GM19372 (cell line): ENCODE results near the gene BBS7.

Experiments used
- ATAC-seq: cut with Tn5 transposase; IDR thresholded peaks from one replicate; pipeline ENCODE4 v1.9.1; 2021; ENCODE audit warnings: mild to moderate bottlenecking, low read depth, moderate library complexity; ENCODE audit not compliant: unreplicated experiment

The BBS7 gene

DNA sequence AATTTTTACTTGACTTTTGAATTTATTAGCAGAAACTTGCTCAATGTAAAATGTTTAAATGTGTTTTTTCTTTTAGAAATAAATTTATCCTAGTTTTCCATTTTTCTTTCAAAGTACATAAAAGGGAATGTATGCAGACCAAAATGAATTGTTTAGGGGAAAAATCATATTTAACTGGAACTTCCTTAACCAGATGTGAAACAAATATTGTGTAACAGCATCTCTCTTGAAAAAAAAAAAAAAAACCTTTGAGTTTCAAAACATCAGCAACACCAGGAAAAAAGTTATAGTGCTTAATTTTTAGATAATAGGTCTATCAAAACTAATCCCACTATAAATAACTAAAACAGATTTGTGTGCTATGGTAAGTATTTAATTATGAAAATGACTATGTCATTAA, 32.1 kb downstream of the BBS7 start:
- no peak for ATAC-seq

DNA sequence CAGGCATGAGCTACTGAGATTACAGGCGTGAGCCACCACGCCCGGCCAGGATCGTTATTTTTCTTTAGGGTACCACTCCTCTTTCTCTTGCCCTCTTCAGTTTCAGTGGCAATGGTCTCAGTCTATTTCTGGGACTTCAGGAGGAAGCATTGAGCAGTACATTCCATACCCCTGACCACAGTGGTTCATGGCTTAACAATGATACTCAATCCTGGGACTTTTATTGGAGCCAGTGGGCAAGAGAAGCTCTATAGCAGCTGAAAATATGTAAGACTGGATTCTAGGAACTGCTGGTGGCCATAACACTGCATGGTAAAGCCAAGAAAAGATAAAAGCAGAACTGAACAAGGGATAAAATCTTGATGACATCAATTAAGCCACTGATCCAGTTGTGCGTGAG, 40.8 kb downstream of the BBS7 start:
- ATAC-seq: no peak

DNA sequence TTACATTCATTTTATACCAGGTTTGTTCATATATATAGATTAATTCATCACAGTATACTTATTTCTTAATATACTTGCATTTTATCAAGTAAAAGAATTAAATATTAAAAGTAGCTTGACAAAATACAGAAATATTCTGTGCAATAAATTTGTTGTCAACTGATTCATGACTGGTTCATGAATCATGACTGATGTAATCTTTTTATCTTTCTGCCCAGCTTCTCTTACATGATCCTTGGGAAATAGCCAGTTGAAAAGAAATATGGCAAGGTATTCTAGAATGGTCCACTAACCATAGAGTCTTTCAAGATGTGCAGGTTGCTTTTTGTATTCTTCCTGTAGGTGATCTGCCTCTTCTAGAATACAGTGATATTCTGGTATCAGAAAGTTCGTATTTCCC, 42.4 kb downstream of the BBS7 start:
- no peak for ATAC-seq

- ATAC-seq: no peak
These were observed 45.3 kb downstream of the BBS7 start for GRCh38 chr4:121824950-121825349.

DNA sequence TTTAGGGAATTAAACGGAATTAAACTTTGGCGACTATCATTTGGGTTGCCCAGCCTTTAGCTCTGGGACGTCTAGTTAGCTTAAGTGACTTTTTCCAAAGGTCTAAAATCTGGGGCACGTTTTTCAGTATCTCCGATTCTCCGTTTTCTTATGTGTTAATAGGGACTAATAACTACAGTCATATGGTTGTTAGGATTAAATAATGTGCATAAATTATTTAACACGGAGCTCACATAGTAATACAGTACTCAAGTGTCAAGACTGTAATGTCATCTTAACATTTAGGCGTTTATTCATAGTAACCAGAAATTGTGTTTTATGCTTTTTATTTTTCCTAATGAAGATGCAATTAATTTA, 46.1 kb downstream of the BBS7 start:
- peak; percentile 3 for ATAC-seq

DNA sequence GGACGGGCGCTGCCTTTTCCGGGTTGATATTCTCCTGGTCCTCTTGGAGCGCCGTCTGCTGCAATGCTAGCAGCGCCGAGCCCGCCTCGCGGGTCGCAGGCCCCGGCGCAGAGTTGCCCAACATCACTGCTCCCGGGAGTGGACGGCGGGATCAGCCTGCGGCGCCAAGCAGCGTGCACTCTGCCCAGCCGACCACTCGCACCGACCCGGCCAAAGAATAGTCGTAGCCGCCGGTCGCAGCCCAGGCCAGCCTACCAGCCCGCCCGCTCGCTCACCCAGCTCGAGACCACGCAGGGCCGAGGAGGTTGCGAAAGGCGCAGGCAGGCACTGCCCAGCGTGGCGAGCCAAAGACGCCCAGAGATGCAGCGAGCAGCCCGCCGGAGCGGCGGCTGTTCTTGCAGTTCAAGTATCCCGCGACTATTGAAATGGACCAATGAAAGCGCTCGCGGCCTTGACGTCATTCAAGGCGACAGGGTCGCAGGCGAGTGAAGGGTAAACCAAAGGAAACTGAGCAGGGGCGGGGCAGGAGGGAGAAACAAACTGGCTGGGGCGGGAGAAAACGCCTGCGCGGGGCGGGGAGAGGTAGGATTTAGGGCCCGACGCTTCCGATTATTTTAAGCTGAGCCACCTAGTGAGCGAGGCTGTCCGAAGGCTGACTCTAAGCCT, 46.6 kb downstream of the BBS7 start, which contains the start of gene CCNA2:
Gene CCNA2, minus strand, starts transcription at position 379 of the 666 bp plus-strand sequence. Its CDS starts 255 bp downstream, at position 124.
- peak; percentile 86 for ATAC-seq

GRCh38 chr4:121822796-121823504, 47.3 kb downstream of the BBS7 start:
- peak; percentile 50 for ATAC-seq

- ATAC-seq: no peak
These were observed 48.2 kb downstream of the BBS7 start for GRCh38 chr4:121822047-121822446.

- ATAC-seq: no peak
These were observed 50.9 kb downstream of the BBS7 start for GRCh38 chr4:121819216-121819965.

GRCh38 chr4:121818215-121818614, 52.1 kb downstream of the BBS7 start:
- no peak for ATAC-seq

GRCh38 chr4:121817701-121818100, 52.6 kb downstream of the BBS7 start:
- no peak for ATAC-seq

DNA sequence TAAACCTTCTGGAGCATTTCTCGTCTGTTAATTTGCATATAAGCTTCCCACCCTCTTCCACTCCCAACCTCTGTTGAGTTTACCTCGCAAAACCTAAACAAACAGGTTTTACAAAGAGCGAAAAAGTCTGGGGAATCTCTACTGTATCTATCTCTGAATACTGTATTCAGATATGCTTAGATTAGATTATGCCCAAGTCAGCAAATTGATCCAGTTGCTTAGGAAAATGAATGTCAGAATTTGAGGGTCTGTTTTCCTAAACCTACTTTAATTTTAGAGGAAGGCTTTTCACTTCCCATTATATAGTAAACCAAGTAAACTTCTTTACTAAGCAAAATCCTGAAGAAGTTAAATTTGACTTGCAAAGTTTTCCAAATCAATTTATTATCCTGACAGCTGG, 53.3 kb downstream of the BBS7 start:
- ATAC-seq: no peak

GRCh38 chr4:121814756-121815155, 55.5 kb downstream of the BBS7 start:
- ATAC-seq: no peak

- no peak for ATAC-seq
These were observed 59.2 kb downstream of the BBS7 start for GRCh38 chr4:121811122-121811521.

GRCh38 chr4:121806411-121806810, 63.9 kb downstream of the BBS7 start:
- no peak for ATAC-seq

DNA sequence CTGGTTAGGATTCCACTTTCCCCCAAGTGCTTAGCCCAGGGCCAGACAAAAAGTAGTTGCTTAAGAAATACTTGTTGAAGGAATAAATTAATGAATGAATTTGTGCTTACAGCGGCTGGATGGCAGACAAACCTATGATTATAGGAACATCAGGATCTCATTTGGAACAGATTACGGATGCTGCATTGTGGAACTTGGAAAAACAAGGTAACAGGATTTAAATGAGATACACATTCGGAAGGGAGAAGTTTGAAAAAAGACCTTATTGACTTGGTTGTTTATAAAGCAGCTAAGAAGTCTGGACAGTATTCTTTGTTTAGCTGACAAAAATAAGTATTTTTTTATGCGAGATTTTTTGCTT, 68.6 kb downstream of the BBS7 start:
- no peak for ATAC-seq

DNA sequence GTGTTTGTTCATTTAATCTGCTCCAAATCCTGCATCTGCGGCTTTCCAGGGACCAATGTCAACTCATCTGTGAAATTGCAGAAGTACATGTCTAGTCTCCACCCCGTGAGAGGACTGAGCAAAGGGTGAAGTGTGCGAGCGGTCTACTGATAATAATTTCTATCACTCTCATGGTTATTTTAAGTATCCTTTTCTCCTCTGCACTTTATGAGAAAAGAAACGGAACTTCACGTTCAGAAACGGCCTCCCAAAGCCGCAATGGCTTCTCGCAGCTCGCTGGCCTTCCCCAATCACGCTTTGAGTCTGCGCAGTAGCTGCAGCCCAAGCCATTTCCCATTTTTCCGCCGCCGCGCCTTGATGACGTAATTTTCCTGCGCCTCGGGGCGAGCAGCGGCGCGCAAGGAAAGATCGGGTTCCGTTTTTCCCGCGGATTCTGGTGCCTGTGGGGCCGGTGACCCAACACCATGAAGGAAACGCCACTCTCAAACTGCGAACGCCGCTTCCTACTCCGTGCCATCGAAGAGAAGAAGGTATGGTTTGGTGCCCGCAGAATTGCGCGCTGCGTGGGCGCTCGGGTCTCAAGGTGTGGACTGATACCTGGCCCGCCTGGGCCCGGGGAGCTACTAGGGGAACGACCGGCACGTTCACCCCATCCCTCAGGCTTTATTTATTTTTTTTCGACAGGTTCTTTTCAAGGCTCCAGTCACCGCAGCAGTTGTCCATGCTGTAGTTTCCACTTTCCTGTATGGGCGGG, 69.1 kb downstream of the BBS7 start, which contains the start of gene EXOSC9:
Gene EXOSC9, plus strand, starts transcription at position 363 of the 754 bp plus-strand sequence. Its CDS starts 102 bp downstream, at position 465.
- ATAC-seq: peak; percentile 81

DNA sequence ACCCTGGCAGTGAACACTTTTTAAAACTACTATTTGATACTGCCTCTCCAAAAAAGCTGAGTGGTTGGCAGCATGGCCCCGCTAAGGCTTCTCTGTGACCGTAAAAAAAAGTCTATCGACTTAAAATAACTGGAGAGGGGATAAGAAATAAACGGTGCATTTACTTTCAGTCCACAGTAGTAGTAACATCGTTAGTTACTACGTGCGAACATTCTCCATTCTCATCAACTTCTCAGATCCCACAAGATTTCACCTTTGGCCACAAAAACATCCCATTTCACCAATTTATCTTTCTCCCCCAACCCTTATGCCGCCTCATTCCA, 69.7 kb downstream of the BBS7 start:
- ATAC-seq: peak; percentile 30

- ATAC-seq: no peak
These were observed 70.3 kb downstream of the BBS7 start for GRCh38 chr4:121799867-121800501.

- no peak for ATAC-seq
These were observed 71.0 kb downstream of the BBS7 start for GRCh38 chr4:121799208-121799823.
